GM21529 (cell line): Measurements from ENCODE around the gene MT1M.
"Not testable (repeated sequence)": the region's sequence is repeated elsewhere in the genome, so short reads cannot be mapped to it uniquely, and the experiment has no call there.

Source experiments
- ATAC-seq: cut with Tn5 transposase; IDR thresholded peaks from one replicate; pipeline ENCODE4 v1.9.1; 2021; ENCODE audit not compliant: unreplicated experiment

MT1M gene

DNA sequence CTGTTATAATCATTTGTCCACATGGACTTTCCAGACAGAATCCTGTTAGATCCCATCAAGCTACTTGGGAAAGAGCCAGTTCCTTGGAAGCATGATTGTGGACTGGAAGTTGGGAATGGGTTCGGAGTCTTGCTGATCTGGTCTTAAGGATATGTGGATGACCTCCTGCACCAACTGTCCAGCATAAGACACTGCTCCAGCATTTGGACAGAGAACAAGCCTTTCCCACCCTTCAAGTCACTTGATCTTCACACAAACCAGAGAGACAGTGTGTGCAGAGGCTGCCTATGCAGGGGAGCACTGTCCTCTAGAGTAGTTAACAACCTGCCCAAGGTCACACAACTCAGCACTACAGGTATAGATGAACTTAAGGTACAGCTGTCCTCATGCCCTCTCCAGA lies 13.4 kb downstream of the MT1M start:
- ATAC-seq, result no peak

DNA sequence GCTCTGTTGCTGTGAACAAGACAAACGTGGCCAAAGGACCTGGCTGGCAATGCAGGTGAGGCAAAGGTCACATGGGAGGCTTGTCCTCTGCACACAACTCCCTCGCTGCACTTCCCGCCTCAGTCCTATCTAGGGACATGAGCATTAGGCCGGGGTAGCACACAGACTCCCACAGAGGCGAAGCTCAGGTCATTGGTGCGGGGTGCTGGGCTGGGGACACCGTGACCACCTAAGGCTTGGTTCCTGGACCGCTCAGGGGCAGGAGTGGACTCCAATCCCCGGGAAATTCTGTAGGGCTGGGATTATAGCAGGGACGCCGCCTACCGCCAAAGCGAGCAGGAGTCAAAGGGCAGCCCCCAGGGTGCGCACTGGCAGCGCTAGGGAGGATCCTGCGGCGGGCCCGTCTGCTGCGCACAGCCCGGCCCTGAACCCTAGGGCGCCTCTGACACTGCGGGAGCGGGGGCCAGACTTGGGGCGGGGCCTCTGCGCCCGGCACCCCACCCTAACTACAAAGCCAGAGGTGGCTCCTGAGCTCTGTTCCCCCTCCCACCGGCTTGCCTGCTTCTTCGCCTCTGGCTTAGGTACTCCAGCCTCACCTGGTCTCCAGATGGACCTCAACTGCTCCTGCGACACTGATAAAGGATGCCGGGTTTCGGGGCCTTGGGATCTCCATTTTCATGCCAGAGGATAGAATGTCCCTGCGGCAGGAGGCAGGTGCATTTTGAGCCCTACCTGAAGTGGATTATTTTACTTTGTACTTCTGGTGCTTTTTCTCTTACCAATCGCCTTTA lies 15.4 kb downstream of the MT1M start:
- no peak for ATAC-seq

DNA sequence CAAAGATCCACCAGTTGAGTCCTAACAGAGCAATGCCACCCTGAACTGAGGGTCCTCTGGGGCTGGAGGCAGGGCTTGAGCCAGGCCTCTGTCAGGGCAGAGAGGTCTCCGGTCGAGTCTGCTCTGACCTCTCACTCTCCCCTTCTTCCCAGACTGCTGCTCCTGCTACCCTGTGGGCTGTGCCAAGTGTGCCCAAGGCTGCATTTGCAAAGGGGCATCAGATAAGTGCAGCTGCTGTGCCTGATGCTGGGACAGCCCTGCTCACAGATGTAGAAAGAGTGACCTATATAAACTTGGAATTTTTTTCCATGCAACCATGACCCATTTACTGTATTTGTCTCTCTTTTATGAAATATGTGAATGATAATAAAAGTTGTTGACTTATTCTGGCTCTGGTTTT lies 16.8 kb downstream of the MT1M start:
- ATAC-seq, result no peak

DNA sequence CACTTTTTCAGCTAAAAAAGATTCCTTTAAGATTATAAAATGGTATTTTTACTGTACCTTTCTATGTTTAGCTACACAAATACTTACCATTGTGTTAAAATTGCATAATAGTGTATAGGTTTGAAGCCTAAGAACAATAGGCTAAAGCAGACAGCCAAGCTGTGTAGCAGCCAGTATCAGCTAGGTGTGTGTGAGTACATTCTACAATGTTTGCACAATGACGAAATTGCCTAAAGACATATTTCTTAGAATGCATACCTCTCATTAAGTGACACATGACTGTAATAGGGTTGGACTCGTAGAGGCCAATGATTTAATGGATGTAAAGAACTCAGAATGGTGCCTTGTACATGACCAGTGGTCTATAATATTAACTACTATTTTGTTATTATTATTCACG lies 17.4 kb downstream of the MT1M start:
- no peak for ATAC-seq

DNA sequence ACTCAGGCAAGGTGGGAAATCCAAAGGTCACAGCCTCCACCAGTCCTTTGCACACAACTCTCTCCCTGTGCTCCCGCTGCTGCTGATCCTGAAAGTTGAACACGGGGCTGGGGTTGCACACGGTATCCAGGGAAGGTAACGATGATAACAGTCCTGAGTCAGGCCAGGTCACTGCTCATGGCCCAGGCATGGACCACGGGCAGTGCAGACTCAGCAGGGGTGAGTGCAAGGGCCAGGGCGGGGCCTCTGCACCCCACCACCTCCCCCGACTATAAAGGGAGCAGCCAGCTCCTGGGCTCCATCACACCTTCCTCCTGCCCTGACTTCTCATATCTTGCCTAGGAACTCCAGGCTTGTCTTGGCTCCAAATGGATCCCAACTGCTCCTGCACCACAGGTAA lies 19.1 kb downstream of the MT1M start, which contains the start of gene MT1B:
Gene MT1B (plus strand): TSS at position 301 of the 400 bp plus-strand sequence. CDS start 68 bp downstream, at position 369.
- ATAC-seq, result no peak

DNA sequence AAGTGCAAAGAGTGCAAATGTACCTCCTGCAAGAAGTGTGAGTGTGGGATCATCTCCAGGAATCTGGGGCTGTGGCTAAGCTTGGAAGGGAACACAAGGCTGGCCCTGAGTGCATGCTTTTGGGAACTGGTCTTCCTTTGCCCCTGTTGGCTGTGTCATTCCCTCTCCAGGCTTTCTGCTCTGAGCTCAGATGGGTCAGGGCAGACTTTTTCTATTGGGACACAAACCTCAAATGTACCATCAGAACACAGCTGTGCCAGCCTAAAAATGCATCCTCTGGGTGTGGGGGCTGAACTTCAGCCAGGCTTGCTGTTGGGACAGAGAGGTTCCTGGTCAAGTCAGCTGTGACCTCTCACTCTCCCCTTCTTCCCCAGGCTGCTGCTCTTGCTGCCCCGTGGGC lies 20.1 kb downstream of the MT1M start:
- ATAC-seq, result no peak

DNA sequence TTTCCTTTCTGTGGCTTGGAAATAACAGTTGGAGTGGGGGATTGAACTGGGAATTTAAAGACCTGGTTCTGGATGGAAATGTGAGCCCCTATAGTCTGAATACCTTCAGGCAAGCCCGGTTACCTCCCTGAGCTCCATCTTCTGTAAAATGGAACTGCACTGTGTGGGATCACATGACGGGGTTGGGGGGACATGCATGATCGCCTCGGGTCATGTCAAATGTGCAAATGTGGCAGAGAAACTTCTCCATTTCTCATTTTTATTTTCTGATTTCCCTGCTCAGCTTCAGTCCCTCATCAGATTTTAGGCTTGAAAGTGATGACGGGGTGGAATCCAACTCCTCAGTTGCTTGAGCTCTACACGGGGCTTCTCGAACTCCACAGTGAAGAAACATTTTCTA lies 20.8 kb downstream of the MT1M start:
- ATAC-seq, result no peak

DNA sequence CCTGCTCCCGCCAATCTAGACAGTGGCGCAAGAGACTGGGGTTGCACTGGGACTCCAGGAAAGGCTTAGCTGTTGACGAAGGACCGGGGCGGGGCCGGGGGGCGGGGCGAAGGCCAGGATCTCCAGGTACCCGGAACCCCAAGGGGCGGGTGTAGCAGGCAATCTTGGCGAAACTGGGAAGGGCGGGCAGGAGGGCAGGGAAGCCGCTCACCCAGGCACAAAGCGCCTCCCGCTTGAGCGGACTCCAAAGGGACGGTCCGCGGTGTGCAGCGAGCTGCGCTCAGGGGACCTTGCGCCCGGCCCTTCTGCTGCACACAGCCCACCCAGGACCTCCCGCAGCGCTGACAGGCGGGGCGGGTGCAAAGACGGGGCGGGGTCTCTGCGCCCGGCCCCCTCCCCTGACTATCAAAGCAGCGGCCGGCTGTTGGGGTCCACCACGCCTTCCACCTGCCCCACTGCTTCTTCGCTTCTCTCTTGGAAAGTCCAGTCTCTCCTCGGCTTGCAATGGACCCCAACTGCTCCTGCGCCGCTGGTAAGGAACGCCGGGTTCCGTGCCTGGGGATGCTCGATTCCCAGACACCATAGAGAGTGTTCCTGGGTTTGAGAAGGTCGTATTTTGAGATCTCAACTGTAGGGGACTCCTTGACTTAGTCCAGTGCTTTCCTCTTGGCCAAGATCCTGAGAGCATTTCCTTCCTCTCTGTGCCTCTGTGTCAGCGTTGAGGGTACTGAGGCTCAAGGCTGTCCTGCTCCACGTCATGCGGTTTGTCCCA lies 25.3 kb downstream of the MT1M start, which contains the start of gene MT1F:
Gene MT1F (plus strand): TSS at position 405 of the 772 bp plus-strand sequence. CDS start 100 bp downstream, at position 505.
- peak; percentile 49 for ATAC-seq

DNA sequence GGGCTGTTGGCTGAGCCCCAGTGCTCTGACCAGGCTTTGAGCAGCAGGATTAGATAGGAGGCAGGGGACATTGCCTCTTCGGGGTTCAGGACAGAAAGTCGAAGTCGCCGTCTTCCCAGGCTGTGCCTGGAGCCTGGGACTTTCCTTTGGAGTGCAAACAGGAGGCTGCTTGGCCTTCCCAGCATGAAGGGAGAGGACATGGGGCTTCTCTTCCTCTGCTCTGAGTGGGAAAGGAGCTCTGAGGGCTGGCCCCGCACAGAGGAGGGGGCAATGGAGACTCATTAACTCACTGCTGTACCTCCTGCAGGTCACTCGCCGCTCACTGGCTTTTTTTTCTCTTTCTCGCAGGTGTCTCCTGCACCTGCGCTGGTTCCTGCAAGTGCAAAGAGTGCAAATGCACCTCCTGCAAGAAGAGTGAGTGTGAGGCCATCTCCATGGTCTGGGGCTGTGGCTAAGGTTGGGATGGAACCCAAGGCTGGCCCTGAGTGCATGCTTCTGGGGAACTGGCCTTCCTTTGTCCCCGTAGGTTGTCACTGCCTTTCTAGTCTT lies 25.9 kb downstream of the MT1M start:
- ATAC-seq, result no peak

DNA sequence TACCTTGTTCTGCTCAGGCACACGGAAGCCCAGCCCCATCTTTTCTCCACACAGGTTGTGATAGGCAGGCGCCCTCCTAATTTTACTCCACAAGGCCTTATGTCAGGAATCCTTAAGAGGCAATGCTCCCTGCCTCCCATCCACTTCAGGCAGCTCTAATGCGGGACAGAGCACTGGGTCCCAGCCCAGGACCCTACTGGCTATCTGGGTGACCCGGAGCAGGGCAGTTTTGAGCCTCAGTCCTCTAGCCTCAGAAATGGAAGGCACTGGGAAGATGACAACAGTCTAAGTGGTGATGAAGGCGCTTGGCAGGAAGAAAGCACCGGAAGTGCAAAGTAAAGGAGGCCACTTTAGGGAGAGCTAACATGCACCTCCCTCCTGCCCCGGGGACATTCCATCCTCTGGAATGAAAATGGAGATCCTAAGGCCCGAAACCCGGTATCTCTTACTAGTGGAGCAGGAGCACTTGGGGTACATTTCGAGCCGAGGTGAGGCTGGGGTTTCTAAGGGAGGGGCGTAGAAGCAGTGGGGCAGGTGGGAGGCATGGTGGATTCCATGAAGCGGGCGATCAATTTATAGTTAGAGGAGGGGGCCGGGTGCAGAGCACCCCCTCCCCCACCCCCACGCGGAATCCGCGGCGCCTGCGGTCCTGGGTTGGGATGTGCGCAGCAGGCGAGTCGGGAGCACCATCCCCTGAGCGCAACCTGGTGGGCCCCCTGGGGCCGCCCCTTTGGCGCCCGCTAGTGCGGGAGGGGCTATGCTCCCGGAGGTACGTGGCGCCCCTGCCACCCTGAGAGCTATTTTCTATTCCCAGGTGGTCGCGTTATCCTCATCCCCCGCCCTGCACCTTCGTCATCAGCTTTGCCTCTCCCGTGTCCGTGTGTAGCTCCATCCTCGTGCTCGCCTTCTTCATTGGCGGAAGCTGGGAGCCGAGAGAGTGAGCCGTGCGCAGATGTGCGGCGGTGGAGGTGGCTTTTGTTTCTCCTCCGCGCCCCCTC lies 30.2 kb downstream of the MT1M start:
- no peak for ATAC-seq

DNA sequence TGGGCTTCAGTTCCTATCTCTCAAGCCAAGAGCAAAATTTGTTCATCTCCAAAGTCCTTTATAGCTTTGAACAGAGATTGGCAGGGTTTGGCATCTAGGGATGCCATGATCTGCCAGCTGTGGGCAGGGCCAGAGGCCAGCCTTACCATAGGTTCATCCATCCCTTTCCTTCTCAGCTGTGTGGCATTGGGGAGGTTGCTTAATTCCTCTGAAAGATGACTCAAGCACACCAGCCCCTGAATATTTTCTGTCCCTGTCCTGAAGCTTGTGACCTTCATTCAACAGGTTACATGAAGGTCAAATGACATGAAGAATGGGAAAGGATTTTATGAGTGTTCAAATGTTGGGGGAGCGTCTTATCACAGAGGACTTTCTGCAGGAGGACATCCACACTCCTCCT lies 32.0 kb downstream of the MT1M start:
- ATAC-seq, result no peak

DNA sequence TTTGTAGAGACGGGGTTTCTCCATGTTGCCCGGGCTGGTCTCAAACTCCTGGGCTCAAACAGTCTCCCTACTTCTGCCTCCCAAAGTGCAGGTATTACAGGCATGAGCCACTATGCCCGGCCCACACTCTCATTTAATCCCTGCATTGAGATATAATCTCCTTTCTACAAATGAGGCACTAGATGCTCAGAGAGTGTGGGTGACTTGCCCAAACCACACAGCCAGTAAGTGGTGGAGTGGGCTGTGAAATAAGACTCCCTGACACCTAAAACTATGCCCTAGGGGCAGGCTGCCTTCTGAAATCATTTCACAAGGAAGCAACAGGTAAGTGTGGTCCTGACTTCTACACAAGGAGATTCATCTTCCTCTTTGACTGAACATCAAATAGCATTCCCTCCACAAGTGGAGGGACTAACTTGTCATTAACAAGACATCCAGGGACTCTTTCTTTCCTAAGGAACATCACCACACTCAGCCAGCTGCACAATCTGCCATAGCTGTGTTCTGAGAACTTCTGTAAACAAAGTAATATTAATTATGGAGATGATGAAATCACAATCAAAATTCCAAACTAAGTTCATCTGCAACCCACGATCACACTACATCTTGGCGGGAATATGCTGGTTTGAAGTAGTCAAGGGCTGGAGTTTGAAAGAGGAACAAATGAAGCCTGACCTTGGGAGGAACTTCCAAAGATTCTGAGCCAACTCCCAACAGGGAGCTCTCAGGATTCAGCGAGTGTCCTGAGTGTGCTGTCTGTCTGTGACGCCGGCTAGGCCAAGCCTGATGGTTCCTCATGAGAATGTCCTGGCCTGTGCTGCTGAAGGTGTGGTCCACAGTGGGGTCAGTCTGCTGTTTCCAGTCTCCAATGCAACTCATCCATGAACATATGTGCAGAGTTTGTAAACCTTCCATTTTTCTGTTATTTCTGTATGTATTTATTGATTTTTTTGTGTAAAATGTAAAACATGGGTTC lies 33.1 kb downstream of the MT1M start:
- ATAC-seq, result not testable (repeated sequence)

DNA sequence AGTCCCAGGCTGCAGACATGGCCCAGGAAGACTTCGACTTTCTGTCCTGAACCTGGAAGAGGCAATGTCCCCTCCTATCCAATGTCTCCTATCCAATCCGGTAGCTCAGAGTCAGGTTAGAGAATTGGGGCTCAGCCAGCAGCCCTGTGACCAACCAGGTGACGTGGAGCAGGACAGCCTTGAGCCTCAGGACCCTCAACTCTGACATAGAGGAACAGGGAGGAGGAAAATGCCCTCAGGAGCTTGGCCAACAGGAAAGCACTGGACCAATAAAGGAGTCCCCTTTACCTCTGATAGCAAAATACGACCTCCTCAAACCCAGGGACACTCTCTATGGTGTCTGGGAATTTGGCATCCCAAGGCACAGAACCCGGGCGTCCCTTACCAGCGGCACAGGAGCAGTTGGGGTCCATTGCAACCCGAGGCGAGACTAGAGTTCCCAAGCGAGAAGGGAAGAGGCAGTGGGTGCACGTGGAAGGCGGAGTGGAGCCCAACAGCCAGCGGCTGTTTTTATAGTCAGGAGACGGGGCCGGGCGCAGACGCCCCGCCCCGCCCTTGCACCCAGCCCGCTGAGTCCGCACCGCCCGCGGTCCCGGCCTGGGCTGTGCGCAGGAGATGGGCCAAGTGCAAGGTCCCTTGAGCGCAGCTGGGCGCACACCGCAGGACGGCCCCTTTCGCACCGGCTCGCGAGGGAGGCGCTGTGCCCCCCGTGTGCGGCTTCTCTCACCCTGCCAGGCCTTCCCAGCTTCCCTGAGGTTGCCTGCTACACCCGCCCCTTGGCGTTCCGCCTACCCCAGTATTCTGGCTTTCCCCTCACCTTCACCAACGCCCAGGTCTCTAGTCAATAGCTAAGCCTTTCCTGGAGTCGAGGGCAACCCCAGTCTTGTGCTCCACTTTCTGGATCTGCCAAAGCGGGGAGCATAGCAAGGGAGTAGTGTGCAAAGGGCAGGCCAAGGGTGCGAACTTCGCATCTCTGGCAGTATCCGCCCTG lies 35.4 kb downstream of the MT1M start, which contains the start of gene MT1G:
Gene MT1G (minus strand): TSS at position 485 of the 991 bp plus-strand sequence. CDS start 72 bp downstream, at position 413.
- no peak for ATAC-seq

DNA sequence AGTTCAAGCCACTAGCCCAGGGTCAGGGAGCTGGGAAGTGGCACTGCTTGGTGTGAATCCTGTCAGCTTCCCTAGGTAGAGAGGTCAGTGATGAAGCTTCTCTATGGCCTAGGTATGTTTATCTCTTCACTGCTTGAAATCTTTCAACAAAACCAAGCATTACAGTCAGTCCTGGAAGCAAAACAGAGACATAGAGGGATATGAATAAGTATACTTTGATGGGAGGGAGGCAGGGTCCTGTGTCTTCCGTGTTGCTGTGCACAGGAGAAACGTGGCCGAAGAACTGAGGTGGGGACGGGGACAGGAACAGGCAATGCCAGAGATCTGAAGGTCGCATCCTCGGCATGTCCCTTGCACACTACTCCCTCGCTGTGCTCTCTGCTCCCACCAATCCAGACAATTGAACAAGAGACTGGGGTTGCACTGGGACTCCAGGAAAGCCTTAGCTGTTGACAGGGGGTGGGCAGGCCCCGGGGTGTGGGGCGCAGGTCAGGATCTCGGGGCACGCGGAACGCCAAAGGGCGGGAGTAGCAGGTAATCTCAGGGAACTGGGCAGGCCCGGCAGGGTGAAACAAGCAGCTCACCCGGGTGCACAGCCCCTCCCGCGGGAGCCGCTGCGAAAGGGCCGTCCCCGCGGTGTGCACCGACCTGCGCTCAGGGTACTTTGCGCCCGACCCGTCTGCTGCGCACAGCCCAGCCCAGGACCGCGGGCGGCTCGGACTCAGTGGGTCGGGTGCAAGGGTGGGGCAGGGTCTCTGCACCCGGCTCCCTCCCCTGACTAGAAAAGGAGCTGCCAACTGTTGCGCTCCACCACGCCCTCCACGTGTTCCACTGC lies 36.8 kb downstream of the MT1M start, which contains the start of gene MT1H:
Gene MT1H (plus strand): TSS at position 810 of the 835 bp plus-strand sequence. CDS start 71 bp downstream, outside the sequence.
- no peak for ATAC-seq

DNA sequence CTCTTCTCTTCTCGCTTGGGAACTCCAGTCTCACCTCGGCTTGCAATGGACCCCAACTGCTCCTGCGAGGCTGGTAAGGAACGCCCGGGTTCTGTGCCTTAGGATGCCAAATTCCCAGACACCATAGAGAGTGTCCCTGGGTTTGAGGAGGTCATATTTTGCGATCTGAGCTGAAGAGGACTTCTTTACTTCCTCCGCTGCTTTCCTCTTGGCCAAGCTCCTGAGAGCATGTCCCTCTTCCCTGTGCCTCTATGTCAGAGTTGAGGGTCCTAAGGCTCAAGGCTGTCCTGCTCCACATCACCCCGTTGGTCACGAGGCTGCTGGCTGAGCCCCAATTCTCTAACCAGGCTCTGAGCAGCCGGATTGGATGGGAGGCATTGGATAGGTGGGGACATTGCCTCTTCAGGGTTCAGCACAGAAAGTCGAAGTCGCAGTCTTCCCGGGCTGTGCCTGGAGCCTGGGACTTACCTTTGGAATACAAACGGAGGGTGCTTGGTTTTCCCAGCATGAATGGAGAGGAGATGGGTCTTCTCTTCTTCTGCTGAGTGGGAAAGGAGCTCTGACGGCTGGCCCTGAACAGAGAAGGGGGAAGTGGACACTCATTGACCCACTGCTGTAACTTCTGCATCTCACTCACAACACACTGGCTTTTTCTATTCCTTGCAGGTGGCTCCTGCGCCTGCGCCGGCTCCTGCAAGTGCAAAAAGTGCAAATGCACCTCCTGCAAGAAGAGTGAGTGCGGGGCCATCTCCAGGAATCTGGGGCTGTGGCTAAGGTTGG lies 37.6 kb downstream of the MT1M start:
- no peak for ATAC-seq

DNA sequence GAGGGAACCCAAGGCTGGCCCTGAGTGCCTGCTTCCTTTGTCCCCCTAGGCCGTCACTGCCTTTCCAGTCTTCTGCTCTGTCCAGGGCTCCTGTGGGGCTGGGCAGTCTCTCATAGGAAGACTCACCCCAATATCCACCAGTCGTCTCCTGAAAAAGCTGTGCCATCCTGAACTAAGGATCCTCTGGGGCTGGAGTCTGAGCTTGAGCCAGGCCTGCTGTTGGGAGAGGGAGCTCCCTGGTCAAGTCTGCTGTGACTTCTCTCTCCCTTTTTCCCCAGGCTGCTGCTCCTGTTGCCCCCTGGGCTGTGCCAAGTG lies 38.1 kb downstream of the MT1M start:
- ATAC-seq, result no peak
